ENCODE data around the gene PLEKHG3.

PLEKHG3 gene

GRCh38 chr14:64761441-64762043 is 57.3 kb downstream of the PLEKHG3 start:
- no peak overlapping the region for H3K4me3 ChIP-seq (ENCODE audit: low read length)
- TF ChIP-seq ZNF274 (IDR thresholded peaks at IDR 0.05; ENCODE audit: low read depth, low read length): no peak

DNA sequence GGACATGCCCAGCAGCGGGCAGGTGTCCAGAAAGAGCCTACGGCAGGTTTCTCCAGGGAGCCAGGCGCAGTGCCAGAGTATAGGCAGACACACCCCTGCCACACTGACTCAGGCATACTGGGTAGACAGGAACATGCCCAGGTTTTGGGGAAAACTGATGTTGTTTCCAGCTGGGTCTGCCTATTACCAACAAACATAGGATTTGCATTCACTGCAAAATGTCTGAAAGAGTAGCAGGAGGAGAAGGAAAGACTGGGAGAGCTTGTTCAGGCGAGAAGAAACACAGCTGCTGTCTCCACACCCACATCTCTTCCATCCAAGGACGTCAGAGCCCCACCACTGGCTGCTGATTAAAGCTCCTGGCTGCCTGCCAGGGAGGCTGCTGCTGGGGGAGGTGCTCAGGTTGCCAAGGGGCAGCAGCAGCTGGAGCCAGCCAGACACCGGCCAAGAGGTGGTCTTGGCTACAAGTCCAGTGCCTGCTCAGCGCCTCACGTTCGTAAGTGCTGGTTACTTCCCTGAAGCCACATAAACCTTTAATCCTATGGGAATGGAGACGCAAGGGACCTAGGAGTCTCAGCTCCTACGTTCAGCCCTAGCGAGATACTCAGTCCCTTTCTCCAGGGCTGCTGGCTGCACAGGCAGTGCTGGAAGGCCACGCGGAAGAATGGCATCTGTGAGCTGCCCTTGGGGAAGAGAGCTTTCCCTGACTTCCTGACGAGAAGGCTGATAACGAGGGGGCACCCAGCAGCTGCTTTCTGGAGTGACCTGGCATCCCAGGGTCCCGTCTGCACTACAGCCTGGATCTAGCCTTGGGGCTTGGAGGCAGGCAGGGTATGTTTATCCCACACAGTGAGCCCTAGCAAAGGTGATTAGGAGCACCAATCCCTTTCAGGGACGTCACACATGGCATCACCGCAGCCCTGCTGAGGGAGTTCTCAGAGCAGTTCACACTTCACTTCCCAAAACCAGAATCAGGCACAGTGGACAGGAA is 58.1 kb downstream of the PLEKHG3 start:
- no peak overlapping the region for H3K4me3 ChIP-seq (ENCODE audit: low read length)
- TF ChIP-seq ZNF274 (IDR thresholded peaks at IDR 0.05; ENCODE audit: low read depth, low read length): no peak

DNA sequence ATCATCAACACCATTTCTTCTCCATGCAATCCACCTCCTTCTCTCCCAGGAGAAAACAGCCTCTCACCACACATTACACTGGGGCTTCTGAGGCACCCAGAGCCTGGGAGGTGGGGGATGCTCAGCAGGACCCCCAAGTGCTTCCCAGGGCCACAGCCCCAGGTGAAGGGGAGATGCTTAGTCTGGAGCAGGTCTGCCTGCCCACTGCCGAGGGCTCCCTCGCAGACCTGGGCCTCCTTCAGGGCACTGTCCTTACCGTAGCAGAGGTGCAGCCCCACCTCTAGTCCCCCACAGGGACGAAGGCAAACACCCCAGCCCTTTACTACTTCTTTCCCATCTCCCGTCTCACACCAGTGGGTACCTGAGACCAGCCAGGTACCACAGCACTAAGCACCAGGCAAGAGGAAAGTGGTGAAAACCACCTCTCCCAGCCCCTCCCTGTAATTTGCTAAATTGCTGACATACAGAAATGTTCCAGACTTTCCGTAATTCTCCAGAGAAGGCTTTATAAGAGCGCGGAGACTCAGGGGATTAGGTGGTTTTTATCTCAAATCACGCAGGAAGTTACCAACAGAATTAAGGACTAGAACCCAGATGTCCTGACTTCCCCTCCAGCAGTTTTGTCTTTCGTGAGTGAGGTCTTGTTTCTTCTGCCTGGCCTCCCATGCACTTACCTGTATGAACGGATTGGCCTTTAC is 59.0 kb downstream of the PLEKHG3 start:
- TF ChIP-seq ZNF274 (IDR thresholded peaks at IDR 0.05; ENCODE audit: low read depth, low read length): no peak
- no peak overlapping the region for H3K4me3 ChIP-seq (ENCODE audit: low read length)

DNA sequence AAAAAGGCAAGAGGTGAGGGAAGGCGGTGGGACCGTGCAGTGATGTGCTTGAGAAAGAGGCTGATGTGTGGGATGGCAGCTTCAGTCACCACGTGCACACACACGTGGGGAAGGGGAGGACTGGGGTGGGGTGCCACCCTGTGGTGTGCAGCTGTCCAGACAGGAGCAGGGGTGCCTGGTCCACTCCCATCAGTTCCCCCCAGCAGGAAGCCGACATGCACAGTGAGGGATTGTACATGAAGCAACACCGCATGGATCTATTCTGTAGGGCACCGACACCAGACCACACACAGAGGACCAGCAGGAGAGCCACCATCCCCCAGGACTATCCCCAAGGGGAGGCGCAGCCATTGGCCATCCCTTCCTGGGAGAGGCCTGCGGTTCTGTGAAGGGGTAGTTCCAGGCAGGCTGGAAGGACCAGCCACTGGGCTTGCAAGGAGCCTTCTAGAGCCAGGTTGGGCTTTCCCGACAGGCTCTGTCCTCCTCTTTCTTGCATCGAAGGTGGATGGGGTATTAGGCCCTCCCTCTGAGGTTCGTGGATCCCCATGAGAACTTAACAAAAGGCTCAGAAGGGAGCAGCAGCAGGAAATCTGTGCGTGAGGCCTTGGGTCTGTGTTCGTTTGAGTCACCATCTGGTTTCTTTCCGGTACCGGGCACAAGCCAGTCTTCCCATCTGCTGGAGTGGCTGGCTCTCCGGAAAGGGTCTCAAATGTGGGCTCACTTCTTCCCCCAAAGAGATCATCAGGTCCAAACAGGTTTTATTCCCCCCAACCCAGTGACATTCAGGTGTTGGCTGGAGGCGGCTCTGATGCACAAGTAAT is 59.8 kb downstream of the PLEKHG3 start:
- no peak for TF ChIP-seq ZNF274 (IDR thresholded peaks at IDR 0.05; ENCODE audit: low read depth, low read length)
- no peak overlapping the region for H3K4me3 ChIP-seq (ENCODE audit: low read length)

DNA sequence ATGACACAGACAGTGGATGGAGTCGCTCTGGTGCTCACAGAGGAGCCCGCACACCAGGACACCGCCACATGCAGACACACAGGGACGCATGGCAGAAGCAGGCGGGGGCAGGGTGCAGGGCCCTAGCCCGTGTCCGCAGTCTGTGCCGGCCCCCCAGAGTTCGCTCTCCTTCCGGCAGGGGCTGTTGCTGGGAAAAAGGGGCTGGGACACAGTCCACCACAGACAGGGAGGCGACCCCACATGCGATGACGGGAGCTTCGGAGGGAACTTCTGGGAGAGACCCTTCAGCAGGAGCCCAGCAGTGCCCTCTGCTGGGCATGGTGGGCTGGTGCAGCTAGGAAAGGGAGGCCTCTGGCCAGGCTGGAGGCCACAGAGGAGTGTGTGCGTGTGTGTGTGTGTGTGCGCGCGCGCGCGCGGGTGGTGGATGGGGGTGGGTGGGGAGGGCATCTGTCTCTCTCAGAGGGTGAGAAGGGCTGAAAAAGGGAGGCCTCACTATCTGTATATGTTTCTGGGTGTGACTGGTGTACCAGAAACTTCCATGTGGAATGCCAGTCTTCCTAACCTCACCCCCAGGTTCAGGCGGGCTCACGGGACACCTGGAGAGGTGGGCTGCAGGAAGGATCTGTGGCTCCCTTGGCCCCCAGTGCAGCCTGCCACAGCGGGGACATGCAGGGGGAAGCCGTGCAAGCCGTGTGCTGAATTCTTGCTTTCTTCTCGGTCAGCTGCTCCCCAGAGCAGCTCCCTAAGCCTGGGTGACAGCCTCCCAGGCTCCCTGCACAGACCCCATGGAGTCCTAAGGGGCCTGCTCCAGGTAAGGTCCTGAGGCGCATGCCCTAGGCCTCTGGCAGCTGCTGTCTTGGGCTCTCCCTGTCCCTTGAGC is 60.7 kb downstream of the PLEKHG3 start:
- no peak for TF ChIP-seq ZNF274 (IDR thresholded peaks at IDR 0.05; ENCODE audit: low read depth, low read length)
- H3K4me3 ChIP-seq (ENCODE audit: low read length): no peak overlapping the region

GRCh38 chr14:64765740-64766302 is 61.6 kb downstream of the PLEKHG3 start:
- no peak for TF ChIP-seq ZNF274 (IDR thresholded peaks at IDR 0.05; ENCODE audit: low read depth, low read length)
- no peak overlapping the region for H3K4me3 ChIP-seq (ENCODE audit: low read length)

- H3K4me3 ChIP-seq (ENCODE audit: low read length): no peak overlapping the region
- TF ChIP-seq ZNF274 (IDR thresholded peaks at IDR 0.05; ENCODE audit: low read depth, low read length): no peak
Observed at GRCh38 chr14:64766430-64767151, 62.4 kb downstream of the PLEKHG3 start.

GRCh38 chr14:64767215-64767964 is 63.2 kb downstream of the PLEKHG3 start:
- no peak overlapping the region for H3K4me3 ChIP-seq (ENCODE audit: low read length)
- no peak for TF ChIP-seq ZNF274 (IDR thresholded peaks at IDR 0.05; ENCODE audit: low read depth, low read length)

GRCh38 chr14:64768401-64769095 is 64.3 kb downstream of the PLEKHG3 start:
- no peak for TF ChIP-seq ZNF274 (IDR thresholded peaks at IDR 0.05; ENCODE audit: low read depth, low read length)
- no peak overlapping the region for H3K4me3 ChIP-seq (ENCODE audit: low read length)

DNA sequence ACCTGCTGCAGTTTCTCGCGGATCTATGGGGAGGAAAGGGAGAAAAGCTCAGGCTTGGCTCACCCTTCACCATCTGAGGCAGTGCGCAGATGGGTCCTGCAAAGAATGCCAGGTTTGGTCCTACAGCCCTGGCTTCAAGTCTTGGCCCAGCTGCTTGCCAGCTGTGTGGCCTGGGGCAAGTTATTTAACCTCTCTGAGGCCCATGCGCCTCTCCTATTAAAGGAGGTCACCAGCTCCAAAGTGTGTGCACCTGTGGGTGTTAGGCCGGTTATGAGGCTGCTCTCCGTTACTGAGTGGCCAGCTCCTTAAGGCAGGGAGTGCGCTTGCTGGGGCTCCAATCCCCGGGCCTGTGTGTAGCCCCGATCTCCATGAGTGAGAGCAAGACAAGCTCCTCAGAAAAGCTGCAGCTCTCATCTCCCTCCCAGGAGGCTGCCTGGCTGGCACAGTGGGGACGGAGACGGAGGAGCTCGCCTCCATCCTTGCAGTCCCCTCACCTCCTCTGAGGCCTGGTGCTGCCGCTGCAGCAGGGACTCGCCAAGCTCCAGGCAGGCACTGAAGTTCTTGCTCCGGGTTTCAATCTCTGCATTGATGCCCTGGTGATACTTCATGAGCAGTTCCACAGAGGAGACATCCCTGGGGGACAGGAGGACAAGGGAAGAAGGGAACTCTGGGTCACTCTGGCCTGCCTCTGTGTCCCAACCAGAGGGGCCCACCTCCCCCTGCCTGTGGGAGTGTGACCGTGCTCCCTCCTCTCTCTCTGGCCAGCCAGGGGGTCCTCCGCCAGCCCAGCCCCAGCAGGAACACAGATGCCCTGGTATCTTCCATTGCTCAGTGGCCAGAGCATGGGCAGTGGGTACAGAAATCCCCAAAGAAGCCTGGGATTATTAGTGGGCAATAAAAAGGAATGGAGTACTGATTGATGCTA is 65.1 kb downstream of the PLEKHG3 start:
- TF ChIP-seq ZNF274 (IDR thresholded peaks at IDR 0.05; ENCODE audit: low read depth, low read length): no peak
- H3K4me3 ChIP-seq (ENCODE audit: low read length): no peak overlapping the region

All from GM08714 (cell line).